Endothelial cell of umbilical vein (primary cell): ENCODE measurements around the gene PDE4C. TPM values are rescaled to one million over a fixed set of nuclear protein-coding genes. Genes with fewer than 3 reads are reported as not detected.

Experiments
- BruUV-seq: library from RNA; stranded (reverse); fragments of 400-500 nt; replicated peaks from 2 replicates; lab custom pipeline; 2021; lab: Mats Ljungman, UMichigan
- CTCF ChIA-PET: fragments of 300-600, 350-600 bp; sonication (Branson Sonifier 250); formaldehyde crosslinking; loops from one replicate; lab custom pipeline; 2021; ENCODE audit warnings: antibody characterized with exemption, inconsistent platforms; lab: Charles Lee
- POLR2A ChIA-PET: fragments of 300-600, 350-600 bp; sonication (Branson Sonifier 250); formaldehyde crosslinking; loops from one replicate; lab custom pipeline; 2021; ENCODE audit warnings: antibody characterized with exemption, inconsistent platforms; lab: Charles Lee
- DNase-seq: peaks from one replicate; pipeline ENCODE4 v3.0.0-alpha.2; 2011; ENCODE audit warnings: low read depth, low spot score
- FAIRE-seq: peaks from 2 replicates; lab custom pipeline; 2011; peaks lifted over from hg19 to GRCh38; lab: Jason Lieb, UNC
- H2AFZ ChIP-seq: 2 replicates; pipeline ENCODE4 v1.6.0; 2012; ENCODE audit warnings: low read depth, low read length, control low read depth, inconsistent platforms
- H3K27ac ChIP-seq: 2 replicates; pipeline ENCODE4 v1.5.1; 2011; ENCODE audit warnings: low read depth, mild to moderate bottlenecking, control low read depth, low read length, moderate library complexity; ENCODE audit not compliant: insufficient read depth
- H3K27me3 ChIP-seq, 2 experiments: 2 replicates each; pipeline versions ENCODE4 v1.6.0 to v1.6.1; 2011; ENCODE audit warnings: low read length in 2 of 2, mixed read lengths in 1 of 2; ENCODE audit not compliant: control insufficient read depth in 2 of 2, insufficient read depth in 2 of 2
- H3K36me3 ChIP-seq, 2 experiments: 2 replicates in 1 of 2; 3 replicates in 1 of 2; pipeline ENCODE4 v1.5.1; 2011; ENCODE audit warnings: low read length in 2 of 2, mild to moderate bottlenecking in 1 of 2, moderate library complexity in 1 of 2; ENCODE audit not compliant: control insufficient read depth in 2 of 2, insufficient read depth in 2 of 2; ENCODE audit errors: extremely low read depth in 1 of 2
- H3K4me1 ChIP-seq: 3 replicates; pipeline ENCODE4 v1.5.1; 2011; ENCODE audit warnings: mild to moderate bottlenecking, low read length; ENCODE audit not compliant: control insufficient read depth, insufficient read depth; ENCODE audit errors: extremely low read depth
- H3K4me2 ChIP-seq: 2 replicates; pipeline ENCODE4 v1.6.1; 2011; ENCODE audit warnings: low read length, control low read depth, mixed read lengths; ENCODE audit not compliant: insufficient read depth
- H3K4me3 ChIP-seq, 3 experiments: fragments of 200-600 bp in 1 of 3; sonication (generic), shearing (Covaris generic) in 1 of 3; replicated peaks in 1 of 3; 2 replicates each; pipeline ENCODE4 v1.5.1; 2011 to 2016; ENCODE audit warnings: control low read depth in 3 of 3, low read length in 3 of 3, mild to moderate bottlenecking in 2 of 3, inconsistent platforms in 1 of 3, low read depth in 1 of 3, moderate library complexity in 1 of 3; ENCODE audit not compliant: insufficient read depth in 1 of 3
- H3K79me2 ChIP-seq: 2 replicates; pipeline ENCODE4 v1.6.0; 2012; ENCODE audit warnings: low read length, inconsistent platforms; ENCODE audit not compliant: control insufficient read depth, insufficient read depth
- H3K9ac ChIP-seq: replicated peaks from 2 replicates; pipeline ENCODE3; 2011; ENCODE audit warnings: low read length, control low read depth; ENCODE audit not compliant: insufficient read depth; ENCODE audit errors: extremely low read depth
- H3K9me1 ChIP-seq: replicated peaks from 3 replicates; pipeline ENCODE4 v1.6.0; 2011; ENCODE audit warnings: mild to moderate bottlenecking, low read length; ENCODE audit not compliant: control insufficient read depth, insufficient read depth; ENCODE audit errors: extremely low read depth
- H3K9me3 ChIP-seq: replicated peaks from 2 replicates; pipeline ENCODE4 v1.5.1; 2012; ENCODE audit warnings: low read length, inconsistent platforms; ENCODE audit not compliant: control insufficient read depth, insufficient read depth
- H4K20me1 ChIP-seq: replicated peaks from 2 replicates; pipeline ENCODE3; 2011; ENCODE audit warnings: mild to moderate bottlenecking, low read length; ENCODE audit not compliant: control insufficient read depth, insufficient read depth; ENCODE audit errors: extremely low read depth
- CTCF ChIP-seq, 2 donors: IDR thresholded peaks; 1 replicate in 1 of 2; 2 replicates in 1 of 2; pipeline ENCODE4 v1.5.1; 2011; ENCODE audit warnings: low read length in 2 of 2, mild to moderate bottlenecking in 2 of 2, moderate library complexity in 2 of 2, control low read depth in 1 of 2, inconsistent platforms in 1 of 2, low read depth in 1 of 2; ENCODE audit not compliant: insufficient read depth in 1 of 2; ENCODE audit errors: extremely low read depth in 1 of 2
- FOS ChIP-seq: IDR thresholded peaks from 2 replicates; pipeline ENCODE4 v1.6.1; 2011; ENCODE audit warnings: mild to moderate bottlenecking, low read length, moderate library complexity, borderline replicate concordance; ENCODE audit not compliant: insufficient read depth
- JUN ChIP-seq: IDR thresholded peaks from 2 replicates; pipeline ENCODE4 v1.6.1; 2011; ENCODE audit warnings: borderline replicate concordance, low read depth; ENCODE audit not compliant: insufficient read length, insufficient read depth
- MAX ChIP-seq: IDR thresholded peaks from 2 replicates; pipeline ENCODE4 v1.6.1; 2011; ENCODE audit not compliant: insufficient read depth, insufficient read length
- MYC ChIP-seq: IDR thresholded peaks from one replicate; pipeline ENCODE4 v1.6.1; 2011; ENCODE audit warnings: mild to moderate bottlenecking, low read depth, low read length
- POLR2A ChIP-seq: IDR thresholded peaks from 2 replicates; pipeline ENCODE4 v1.6.1; 2012; ENCODE audit warnings: low read depth, mild to moderate bottlenecking, control low read depth, low read length
- POLR2AphosphoS5 ChIP-seq: IDR thresholded peaks from 2 replicates; pipeline ENCODE4 v1.6.1; 2012; ENCODE audit warnings: low read depth, mild to moderate bottlenecking, control low read depth, low read length, moderate library complexity; ENCODE audit not compliant: insufficient read depth
- dilution Hi-C: fragments of 300-500 bp; cut with MboI; formaldehyde crosslinking; loops from one replicate; pipeline ENCODE4 v1.15.0; 2019; ENCODE audit warnings: low sequenced_read_pairs; ENCODE audit not compliant: extremely low pct_ligation_motif_present
- intact Hi-C: fragments of 100-400 bp; cut with micrococcal nuclease; formaldehyde crosslinking; loops from one replicate; pipeline ENCODE4 v1.10.0; 2022
- polyA plus RNA-seq, 4 experiments: library from polyadenylated mRNA; depleted of rRNA in 3 of 4; stranded (reverse) in 3 of 4; unstranded in 1 of 4; fragments of >200 nt; gene quantifications; 2 replicates each; pipeline versions ENCODE4 v1.2.1 to v1.2.3, GENCODE V29; 2011 to 2012; ENCODE audit warnings: missing spikeins in 1 of 4
- total RNA-seq: library from RNA; stranded (reverse); gene quantifications from 2 replicates; pipeline ENCODE4 v1.2.3, GENCODE V29; 2021

PDE4C gene
- total and polyA plus RNA-seq, 2 donors (not counting 3 experiments of a cell fraction or from before 2014, with no cell fraction given) = 0.29 to 0.97 TPM

- H4K20me1 ChIP-seq = no peaks in the 10 kb centered on the region
- H3K4me3 ChIP-seq = no peak overlapping the region
- DNase-seq = no peak
- H3K36me3 ChIP-seq = peaks cover 0 to 14% of the 10 kb centered on the region in 2 experiments
- ChIA-PET CTCF (interaction anchor here (1.0 to 2.1 kb wide), 6 partner anchors 11 to 150 kb away, joined by 3 to 7 read pairs (median 4); no protein-coding TSS in a partner anchor), POLR2A (interaction anchor here (0.5 kb wide), 1 partner anchor 9 kb away, joined by 4 read pairs; no protein-coding TSS in a partner anchor)
- no peaks in the 10 kb centered on the region for H3K27me3 ChIP-seq
- H3K9me1 ChIP-seq = no peaks in the 10 kb centered on the region
- H3K79me2 ChIP-seq = no peaks in the 10 kb centered on the region
- no peaks in the 10 kb centered on the region for H3K4me1 ChIP-seq
- H3K9ac ChIP-seq = no peak overlapping the region
- no peak for FAIRE-seq
- TF ChIP-seq FOS (no peak), POLR2A (no peak), POLR2AphosphoS5 (no peak), JUN (no peak), CTCF (IDR thresholded peaks at IDR 0.05; ENCODE audit: extremely low read depth in 1 of 2, insufficient read depth in 1 of 2, low read depth in 1 of 2, low read length in 2 of 2) (no peak), MAX (no peak), MYC (no peak)
- no peak overlapping the region for H3K4me2 ChIP-seq
- no peaks in the 10 kb centered on the region for H3K9me3 ChIP-seq
- dilution Hi-C loops (no loop called here), intact Hi-C loops (no loop called here)
- no peak overlapping the region for H2AFZ ChIP-seq
- no peak overlapping the region for H3K27ac ChIP-seq
- BruUV-seq = no TSS peak
Observed at GRCh38 chr19:18263324-18264136, 37.3 kb upstream of the PDE4C start.
